Pancreas (tissue), 10 donors: ENCODE measurements around the gene TLL2. TPM values are rescaled to one million over a fixed set of nuclear protein-coding genes. Genes with fewer than 3 reads are reported as not detected.

Source experiments
- ATAC-seq, 4 donors: fragments of 200-7000 bp; cut with Tn5 transposase; one replicate each; pipeline versions ENCODE4 v1.8.0 to v1.9.1; 2020; ENCODE audit warnings: mild to moderate bottlenecking in 4 of 4, moderate library complexity in 4 of 4
- DNase-seq, 6 donors: peaks; one replicate each; pipeline ENCODE4 v3.0.0-alpha.2; 2020
- FAIRE-seq: peaks from 2 replicates; lab custom pipeline; 2012; peaks lifted over from hg19 to GRCh38; lab: Jason Lieb, UNC
- H3K27ac ChIP-seq, 4 donors: fragments of 200-600 bp; sonication (generic); 1 replicate in 3 of 4; 2 replicates in 1 of 4; pipeline versions ENCODE4 v1.5.0 to v1.8.0; 2020
- H3K27me3 ChIP-seq, 4 donors: fragments of 200-600 bp; one replicate each; pipeline ENCODE4 v1.8.0; 2021
- H3K36me3 ChIP-seq, 3 donors: fragments of 200-600 bp; sonication (generic) in 1 of 3; one replicate each; pipeline versions ENCODE4 v1.5.0 to v1.8.0; 2020 to 2021
- H3K4me1 ChIP-seq, 3 donors: fragments of 200-600 bp; one replicate each; pipeline ENCODE4 v1.8.0; 2021
- H3K4me3 ChIP-seq, 4 donors: fragments of 200-600 bp; sonication (generic) in 2 of 4; one replicate each; pipeline versions ENCODE4 v1.5.0 to v1.8.0; 2020 to 2021
- H3K9me3 ChIP-seq, 4 donors: fragments of 200-600 bp; one replicate each; pipeline ENCODE4 v1.8.0; 2021
- CTCF ChIP-seq, 4 donors: fragments of 200-600 bp; sonication (generic) in 3 of 4; IDR thresholded peaks; one replicate each; pipeline versions ENCODE4 v1.5.0 to v1.8.0; 2021; ENCODE audit warnings: antibody characterized with exemption in 4 of 4
- WGBS, 2 donors: extraction: QIAGEN DNeasy Blood & Tissue Kit; methylation state at CpG; one replicate each; pipeline ENCODE4 v1.1.7; 2013; 5-methylcytosine and 5-hydroxymethylcytosine counted together
- intact Hi-C, 3 donors: fragments of 100-400 bp; cut with DNase I; formaldehyde crosslinking; loops; one replicate each; pipeline versions ENCODE4 v1.11.1 to v1.14.2; 2022
- polyA plus RNA-seq, 2 donors: library from polyadenylated mRNA; stranded (reverse); fragments of 200-250 nt; gene quantifications; one replicate each; pipeline ENCODE4 v1.2.3, GENCODE V29; 2013
- total RNA-seq, 6 donors: library from RNA; stranded (reverse); fragmentation: NEBNext Ultra II Directional in 4 of 6; extraction: Animal tissue kit (Norgen Biotek cat#: 25700) in 4 of 6; gene quantifications; one replicate each; pipeline versions ENCODE4 v1.2.1 to v1.2.4, GENCODE V29; 2021 to 2023
- donor health status: healthy with polysubstance abuse.
- donor health status: DM: no; HTN: no; CAD: no; lungs with moderate emphysema.
- donor health status: DM: no; HTN: no; CAD: no.
- donor health status: control.
- donor health status: control.
- donor health status: Bipolar disorder and iron deficiency.
- donor health status: DM: yes; HTN: yes; CAD: no.
- donor health status: DM: no; HTN: no; CAD: no.
- donor health status: DM: no; HTN: no; CAD: no.
- donor health status: DM: yes; HTN: yes; CAD: no.

TLL2 gene
- total and polyA plus RNA-seq, 8 donors: 0.14 to 0.97 (median 0.27) TPM

GRCh38 chr10:96439725-96440124 lies 74.0 kb downstream of the TLL2 start:
- Histone ChIP-seq H3K36me3 (no peaks in the 10 kb centered on the region), H3K27me3 (no peaks in the 10 kb centered on the region), H3K4me1 (no peaks in the 10 kb centered on the region), H3K4me3 (no peak overlapping the region), H3K9me3 (no peaks in the 10 kb centered on the region), H3K27ac (no peak overlapping the region)
- no peak for TF ChIP-seq CTCF (IDR thresholded peaks at IDR 0.05)
- ATAC-seq (no peak), DNase-seq (no peak), FAIRE-seq (no peak)
- WGBS, 2 donors: 84 to 88% methylated on average over 2 of the region's 2 CpGs
- intact Hi-C loops: no loop called here

GRCh38 chr10:96436035-96436434 lies 77.7 kb downstream of the TLL2 start:
- no peak for FAIRE-seq

GRCh38 chr10:96431211-96431970 lies 82.3 kb downstream of the TLL2 start:
- 84 to 90% methylated on average over 15 of the region's 15 CpGs for WGBS, 2 donors
- no peaks in the 10 kb centered on the region for H3K4me1 ChIP-seq
- intact Hi-C loops: no loop called here
- no peak overlapping the region for H3K4me3 ChIP-seq
- H3K27me3 ChIP-seq: no peaks in the 10 kb centered on the region
- DNase-seq (no peak), ATAC-seq (no peak), FAIRE-seq (no peak)
- H3K36me3 ChIP-seq: no peaks in the 10 kb centered on the region
- H3K27ac ChIP-seq: no peak overlapping the region
- no peak for TF ChIP-seq CTCF (IDR thresholded peaks at IDR 0.05)
- H3K9me3 ChIP-seq: no peaks in the 10 kb centered on the region

More at GRCh38 chr10:96436035-96436434, 77.7 kb downstream of the TLL2 start:
- Histone ChIP-seq H3K36me3 (no peaks in the 10 kb centered on the region), H3K27ac (no peak overlapping the region), H3K4me3 (no peak overlapping the region), H3K27me3 (no peaks in the 10 kb centered on the region), H3K9me3 (no peaks in the 10 kb centered on the region), H3K4me1 (no peaks in the 10 kb centered on the region)
- no peak for DNase-seq
- ATAC-seq: no peak
- TF ChIP-seq CTCF (IDR thresholded peaks at IDR 0.05): no peak
- intact Hi-C loops: no loop called here

- no peak for TF ChIP-seq CTCF (IDR thresholded peaks at IDR 0.05)
- no peak for DNase-seq
- Histone ChIP-seq H3K27ac (no peak overlapping the region), H3K4me1 (no peaks in the 10 kb centered on the region), H3K27me3 (no peaks in the 10 kb centered on the region), H3K9me3 (no peaks in the 10 kb centered on the region), H3K36me3 (no peaks in the 10 kb centered on the region), H3K4me3 (no peak overlapping the region)
- FAIRE-seq: no peak
- ATAC-seq: no peak
- intact Hi-C loops: no loop called here
- WGBS, 2 donors: 83 to 95% methylated on average over 2 of the region's 2 CpGs
Measured at GRCh38 chr10:96427291-96427690, 86.4 kb downstream of the TLL2 start.

- H3K36me3 ChIP-seq: no peaks in the 10 kb centered on the region
- no peaks in the 10 kb centered on the region for H3K4me1 ChIP-seq
- H3K27me3 ChIP-seq: no peaks in the 10 kb centered on the region
- TF ChIP-seq CTCF (IDR thresholded peaks at IDR 0.05): no peak
- no peaks in the 10 kb centered on the region for H3K9me3 ChIP-seq
- DNase-seq (no peak), ATAC-seq (no peak), FAIRE-seq (no peak)
- WGBS, 2 donors: 93% methylated on average over 9 of the region's 9 CpGs
- intact Hi-C loops: no loop called here
- H3K27ac ChIP-seq: no peak overlapping the region
- no peak overlapping the region for H3K4me3 ChIP-seq
Measured at GRCh38 chr10:96422525-96422924, 91.2 kb downstream of the TLL2 start.
